Purkinje cell (primary cell): ENCODE data around the gene PHC1. TPM values are rescaled to one million over a fixed set of nuclear protein-coding genes. Genes with fewer than 3 reads are reported as not detected.

Source experiments
- polyA plus RNA-seq: library from polyadenylated mRNA; unstranded; fragments of >200 nt; fragmentation: Nextera tagmentation; gene quantifications from 2 replicates; pipeline ENCODE4 v1.2.1, GENCODE V29; 2014

PHC1 gene
- 4.8 and 4.9 TPM in 2 replicates for polyA plus RNA-seq

DNA sequence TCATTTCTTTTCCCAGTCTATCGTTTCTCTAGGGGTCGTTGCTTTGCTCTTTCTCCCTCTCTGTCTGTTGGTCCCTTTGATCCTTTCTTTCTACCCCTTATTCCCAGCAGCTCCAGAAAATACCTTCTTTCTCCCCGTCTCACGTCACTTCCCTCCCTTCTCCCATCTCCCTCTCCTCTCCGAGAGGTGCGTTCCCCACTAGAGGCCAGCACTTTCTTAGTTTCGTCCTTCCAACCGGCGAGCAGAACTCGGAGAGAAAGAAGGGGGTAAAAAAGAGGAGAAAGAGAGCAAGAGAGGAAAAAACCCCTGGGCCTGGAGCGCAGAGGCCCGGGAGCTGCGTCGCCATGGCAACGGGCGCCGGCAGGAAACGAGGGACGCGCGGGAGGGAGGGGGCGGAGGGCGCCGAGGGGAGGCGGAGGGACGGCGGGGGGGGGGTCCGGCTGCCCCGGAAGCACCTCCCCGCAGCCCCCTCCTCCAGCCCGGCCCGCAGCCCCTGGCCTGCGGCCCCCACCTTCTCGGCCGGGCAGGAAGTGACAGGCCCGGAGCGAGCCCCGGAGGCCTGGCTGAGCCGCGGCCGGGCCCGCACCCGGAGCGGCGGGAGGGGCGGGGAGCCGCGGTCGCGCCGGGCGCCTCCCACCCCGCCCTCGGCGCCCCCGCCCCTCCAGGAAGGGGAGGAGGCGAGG, at the start of gene PHC1:
Gene PHC1 (plus strand): TSS at position 477 of the 683 bp plus-strand sequence. CDS start 3,169 bp downstream, outside the sequence.

GRCh38 chr12:8949342-8950220, 35.3 kb downstream of the PHC1 start, which contains the start of gene M6PR:
M6PR (minus strand) TSS chr12:8949645; CDS start chr12:8946404, 3,241 bp downstream.

DNA sequence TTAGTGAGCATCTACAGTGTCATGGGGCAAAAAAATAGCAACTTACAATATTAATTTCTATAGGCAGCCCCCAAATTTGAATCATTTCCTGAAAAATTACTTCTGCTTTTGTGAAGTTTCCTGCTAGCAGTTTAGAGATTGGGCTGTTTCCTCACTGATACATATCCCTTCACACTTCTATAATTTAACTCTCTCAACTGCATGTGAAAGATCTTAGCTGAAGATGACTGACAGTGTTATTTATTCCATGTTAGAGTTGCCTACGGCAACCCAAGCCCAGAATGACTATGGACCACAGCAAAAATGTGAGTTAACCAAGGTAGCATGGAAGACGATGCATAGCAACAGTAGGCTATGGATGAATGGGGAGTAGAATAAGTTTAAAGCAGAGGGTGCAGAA, 75.1 kb downstream of the PHC1 start, which contains the start of gene KLRG1:
Gene KLRG1 (plus strand): TSS at position 134 of the 400 bp plus-strand sequence. CDS start 90 bp downstream, at position 224.

Other genes with a start within 250 kb of the PHC1 start
- gene RIMKLB, start 216.5 kb upstream of the PHC1 start, polyA plus RNA-seq, result 41.8 and 53.4 TPM in 2 replicates
- gene A2ML1, start 91.9 kb upstream of the PHC1 start, polyA plus RNA-seq, result 0.07 TPM in 1 of 2 replicates, not detected in the other
- gene M6PR, start 35.1 kb downstream of the PHC1 start, polyA plus RNA-seq, result 81.7 and 85.7 TPM in 2 replicates
- gene KLRG1, start 75.0 kb downstream of the PHC1 start, polyA plus RNA-seq, result 2.8 and 11.9 TPM in 2 replicates
- gene A2M, start 201.4 kb downstream of the PHC1 start, polyA plus RNA-seq, result 11.0 and 11.1 TPM in 2 replicates